Type B pancreatic cell (in vitro differentiated cells): ENCODE measurements around the gene DERL3. TPM values are rescaled to one million over a fixed set of nuclear protein-coding genes. Genes with fewer than 3 reads are reported as not detected.
A peak's percentile ranks its signal among the peaks of the same experiment; 100 is the strongest.

ENCODE experiments used
- DNase-seq: peaks from one replicate; pipeline ENCODE4 v3.0.0; 2021; ENCODE audit warnings: mixed read lengths; ENCODE audit not compliant: unreplicated experiment; ENCODE audit errors: extremely low spot score
- H3K27ac Mint-ChIP-seq: 2 replicates; pipeline ENCODE4 v1.8.0; 2021; ENCODE audit warnings: mild to moderate bottlenecking, mixed read lengths
- H3K27me3 Mint-ChIP-seq: 2 replicates; pipeline ENCODE4 v1.8.0; 2021; ENCODE audit warnings: mixed read lengths
- H3K36me3 Mint-ChIP-seq: 2 replicates; pipeline ENCODE4 v1.8.0; 2021; ENCODE audit warnings: mixed read lengths
- H3K4me1 Mint-ChIP-seq: one replicate; pipeline ENCODE4 v1.8.0; 2021; ENCODE audit warnings: mixed read lengths; ENCODE audit not compliant: unreplicated experiment
- H3K4me3 Mint-ChIP-seq: 2 replicates; pipeline ENCODE4 v1.8.0; 2021; ENCODE audit warnings: mild to moderate bottlenecking, mixed read lengths
- H3K9me3 Mint-ChIP-seq: 2 replicates; pipeline ENCODE4 v1.8.0; 2021; ENCODE audit warnings: mixed read lengths
- CTCF ChIP-seq: fragments of 200-600 bp; sonication (generic); conservative IDR thresholded peaks from 2 replicates; pipeline ENCODE4 v1.5.0; 2021; ENCODE audit warnings: antibody characterized with exemption, mild to moderate bottlenecking
- long read RNA-seq: library from polyadenylated mRNA; unstranded; transcript quantifications from one replicate; pipeline ENCODE4 v2.0.0, GENCODE V29; 2020
- total RNA-seq: library from RNA; stranded (reverse); gene quantifications from 2 replicates; pipeline ENCODE4 v1.2.1, GENCODE V29; 2021; ENCODE audit warnings: low replicate concordance

The DERL3 gene
- total RNA-seq: 2.6 and 9.5 TPM in 2 replicates
- long read RNA-seq: 0 reads

GRCh38 chr22:23838681-23839468 is at the start of gene DERL3:
DERL3 (minus strand) TSS chr22:23839006; CDS start chr22:23838987, 19 bp downstream.
- no peak for TF ChIP-seq CTCF
- DNase-seq: peak; percentile 97
- Mint-ChIP-seq H3K4me1 (peaks cover 31% of the 10 kb centered on the region), H3K27me3 (peaks cover 24% of the 10 kb centered on the region), H3K4me3 (peak within 1 kb of the TSS; percentile 91), H3K9me3 (no peaks in the 10 kb centered on the region), H3K36me3 (peaks cover 8% of the 10 kb centered on the region), H3K27ac (peak within 1 kb of the TSS; percentile 88)

DNA sequence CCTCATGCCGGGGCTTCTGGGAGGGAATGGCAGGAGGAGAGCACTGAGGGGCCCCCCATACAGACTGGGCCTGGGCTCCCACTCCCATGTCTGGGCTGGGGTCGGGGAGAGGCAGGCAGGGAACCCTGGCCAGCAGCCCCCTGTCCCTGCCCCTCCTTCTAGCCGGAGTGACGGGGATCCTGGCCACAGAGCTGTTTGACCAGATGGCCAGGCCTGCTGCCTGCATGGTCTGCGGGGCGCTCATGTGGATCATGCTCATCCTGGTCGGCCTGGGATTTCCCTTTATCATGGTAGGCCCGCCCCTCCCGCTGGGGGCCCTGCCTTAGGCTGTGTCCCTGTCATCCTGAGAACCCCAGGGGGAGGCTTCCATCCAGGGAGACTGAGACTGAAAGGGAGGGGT is 45.3 kb upstream of the DERL3 start:
- H3K4me1 Mint-ChIP-seq: no peaks in the 10 kb centered on the region
- no peaks in the 10 kb centered on the region for H3K27me3 Mint-ChIP-seq
- H3K27ac Mint-ChIP-seq: no peak overlapping the region
- peaks cover 19% of the 10 kb centered on the region for H3K36me3 Mint-ChIP-seq
- no peak overlapping the region for H3K4me3 Mint-ChIP-seq
- no peaks in the 10 kb centered on the region for H3K9me3 Mint-ChIP-seq
- no peak for DNase-seq
- no peak for TF ChIP-seq CTCF

DNA sequence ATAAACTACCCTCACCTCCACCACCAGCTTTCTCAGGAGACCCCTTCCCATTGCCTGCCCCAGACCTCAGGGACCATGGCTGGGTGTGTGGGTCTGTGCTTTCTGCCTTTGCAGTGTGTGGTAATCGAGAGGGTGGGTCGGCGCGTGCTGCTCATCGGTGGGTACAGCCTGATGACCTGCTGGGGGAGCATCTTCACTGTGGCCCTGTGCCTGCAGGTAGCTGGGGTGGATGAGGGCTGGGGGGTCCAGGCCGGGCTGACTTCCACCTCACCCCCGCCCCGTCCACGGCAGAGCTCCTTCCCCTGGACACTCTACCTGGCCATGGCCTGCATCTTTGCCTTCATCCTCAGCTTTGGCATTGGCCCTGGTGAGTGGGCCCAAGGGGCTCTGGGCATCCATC is 44.9 kb upstream of the DERL3 start:
- TF ChIP-seq CTCF: no peak
- Mint-ChIP-seq H3K9me3 (no peaks in the 10 kb centered on the region), H3K36me3 (peaks cover 21% of the 10 kb centered on the region), H3K27me3 (no peaks in the 10 kb centered on the region), H3K4me1 (no peaks in the 10 kb centered on the region), H3K27ac (no peak overlapping the region), H3K4me3 (no peak overlapping the region)
- no peak for DNase-seq

- H3K9me3 Mint-ChIP-seq: no peaks in the 10 kb centered on the region
- no peak overlapping the region for H3K4me3 Mint-ChIP-seq
- no peaks in the 10 kb centered on the region for H3K27me3 Mint-ChIP-seq
- H3K36me3 Mint-ChIP-seq: peaks cover 27% of the 10 kb centered on the region
- peak overlapping the region; percentile 41 for H3K27ac Mint-ChIP-seq
- H3K4me1 Mint-ChIP-seq: no peaks in the 10 kb centered on the region
- no peak for DNase-seq
- no peak for TF ChIP-seq CTCF
Observed at GRCh38 chr22:23882370-23882769, 43.6 kb upstream of the DERL3 start.

- Mint-ChIP-seq H3K27ac (no peak overlapping the region), H3K27me3 (no peaks in the 10 kb centered on the region), H3K9me3 (no peaks in the 10 kb centered on the region), H3K4me1 (no peaks in the 10 kb centered on the region), H3K36me3 (peaks cover 36% of the 10 kb centered on the region), H3K4me3 (no peak overlapping the region)
- DNase-seq: no peak
- TF ChIP-seq CTCF: no peak
Observed at GRCh38 chr22:23878219-23878618, 39.4 kb upstream of the DERL3 start.
